GM12874 (cell line): Measurements from ENCODE around the gene SAMD4B.

ENCODE experiments used
- CTCF ChIP-seq: IDR thresholded peaks from 2 replicates; pipeline ENCODE4 v1.5.1; 2011; ENCODE audit warnings: low read depth, mild to moderate bottlenecking, control low read depth, low read length, moderate library complexity; ENCODE audit not compliant: insufficient read depth

Gene SAMD4B

DNA sequence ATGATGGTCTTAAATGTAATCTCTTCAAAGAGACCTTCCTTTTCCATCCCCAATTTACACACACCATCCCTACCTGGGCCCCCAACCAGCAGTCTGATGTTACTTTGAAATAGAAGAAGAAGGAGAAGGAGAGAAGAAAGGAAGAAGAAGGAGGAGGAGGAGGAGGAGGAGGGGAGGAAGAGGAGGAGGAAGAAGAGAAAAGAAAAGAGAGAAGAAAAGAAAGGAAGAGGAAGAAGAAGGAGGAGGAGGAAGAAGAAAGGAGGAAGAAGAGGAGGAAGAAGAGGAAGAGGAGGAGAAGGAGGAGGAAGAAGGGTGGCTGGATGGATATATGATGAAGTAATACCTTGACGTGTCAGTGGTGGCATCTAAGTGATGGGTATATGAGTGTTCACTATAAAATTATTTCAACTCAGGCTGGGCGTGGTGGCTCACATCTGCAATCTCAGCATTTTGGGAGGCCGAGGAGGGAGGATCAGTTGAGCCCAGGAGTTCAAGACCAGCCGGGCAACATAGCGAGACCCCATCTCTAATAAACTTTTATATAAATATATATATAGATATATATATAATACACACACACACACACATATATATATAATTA, 17.9 kb upstream of the SAMD4B start:
- TF ChIP-seq CTCF: no peak

GRCh38 chr19:39325778-39326665, 16.2 kb upstream of the SAMD4B start:
- TF ChIP-seq CTCF: no peak

DNA sequence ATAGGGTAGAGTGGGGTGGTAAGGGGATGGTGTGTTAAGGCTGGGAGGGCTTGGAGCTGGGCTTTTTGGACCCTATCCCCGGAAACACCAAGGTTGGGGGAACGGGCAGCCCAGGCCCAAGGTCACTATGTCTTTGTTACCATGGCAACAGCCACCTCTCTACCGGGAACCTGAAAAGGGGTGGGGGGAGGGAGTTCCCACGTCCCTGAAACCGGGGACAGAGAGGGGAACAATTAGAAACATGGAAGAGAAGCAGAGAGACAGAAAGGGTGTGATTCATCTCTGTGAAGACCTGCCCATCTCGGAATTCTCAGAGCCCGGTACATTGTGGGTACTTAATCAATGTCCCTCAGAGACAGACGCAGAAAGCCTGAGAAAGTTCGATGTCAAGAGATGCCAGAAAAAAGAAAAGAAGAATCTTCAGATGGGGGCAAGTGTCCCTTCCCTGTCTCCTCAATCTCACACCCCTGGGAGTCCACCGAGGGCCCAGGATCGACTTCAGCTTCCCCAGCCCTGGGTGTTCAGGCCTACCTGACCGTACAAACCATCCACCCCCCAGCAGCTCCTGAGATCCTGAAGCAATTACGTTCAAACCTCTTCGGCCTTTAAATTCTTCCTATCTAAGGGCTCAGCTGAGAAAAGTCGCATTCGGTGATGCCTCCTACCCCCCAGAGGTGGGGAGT, 14.7 kb upstream of the SAMD4B start:
- no peak for TF ChIP-seq CTCF

DNA sequence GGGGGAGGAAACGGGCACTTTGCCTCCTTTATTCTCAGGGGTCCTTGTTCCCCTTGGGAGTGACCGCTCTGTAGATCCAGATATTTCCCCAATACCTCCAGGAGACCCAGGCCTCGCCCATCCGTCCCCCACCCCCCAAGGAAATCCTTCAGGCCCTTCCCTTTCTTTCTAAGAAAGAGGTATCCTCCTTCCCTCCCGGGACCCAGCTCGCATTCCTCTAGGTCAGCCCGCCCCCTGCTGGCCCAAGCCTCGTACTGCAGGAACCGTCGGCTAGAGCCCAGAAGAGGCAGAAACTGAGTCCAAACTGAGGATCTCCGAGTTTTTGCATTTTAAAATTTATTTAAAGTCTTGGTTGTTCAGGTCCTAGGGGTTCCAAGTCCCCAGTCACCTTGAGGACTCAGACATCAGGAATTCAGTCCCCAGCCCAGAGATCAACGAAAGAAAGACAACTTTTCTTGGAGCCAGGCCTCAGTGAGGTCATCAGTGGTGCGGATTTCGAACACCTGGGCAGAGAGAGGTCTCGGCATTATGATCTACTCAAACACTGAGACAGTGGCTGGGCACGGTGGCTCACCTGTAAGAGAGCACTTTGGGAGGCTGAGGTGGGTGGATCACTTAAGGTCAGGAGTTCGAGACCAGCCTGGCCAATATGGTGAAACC, 14.0 kb upstream of the SAMD4B start:
- TF ChIP-seq CTCF: peak; percentile 90

GRCh38 chr19:39329948-39330347, 12.3 kb upstream of the SAMD4B start:
- no peak for TF ChIP-seq CTCF

DNA sequence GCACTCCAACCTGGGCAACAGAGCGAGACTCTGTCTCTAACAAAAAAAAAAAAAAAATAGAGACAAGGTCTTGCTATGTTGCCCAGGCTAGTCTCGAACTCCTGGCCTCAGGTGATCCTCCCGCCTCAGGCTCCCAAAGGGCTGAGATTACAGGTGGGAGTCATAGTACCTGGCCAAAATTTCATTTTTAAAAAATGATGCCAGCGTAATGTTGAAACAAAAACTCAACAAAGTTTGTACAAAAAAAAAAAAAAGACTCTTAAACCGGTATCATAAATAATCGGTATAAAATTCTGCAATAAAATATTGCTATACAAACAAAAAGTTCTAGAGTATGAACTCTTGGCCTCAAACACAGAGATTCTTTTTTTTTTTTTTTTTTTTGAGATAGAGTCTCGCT, 9.9 kb upstream of the SAMD4B start:
- TF ChIP-seq CTCF: no peak

GRCh38 chr19:39333507-39333906, 8.7 kb upstream of the SAMD4B start:
- no peak for TF ChIP-seq CTCF
